Ovary (tissue), 9 donors: ENCODE data around the gene COPS9. TPM values are rescaled to one million over a fixed set of nuclear protein-coding genes. Genes with fewer than 3 reads are reported as not detected.
A peak's percentile ranks its signal among the peaks of the same experiment; 100 is the strongest.

Experiments used
- DNase-seq, 5 donors: peaks; one replicate each; pipeline ENCODE4 v3.0.0-alpha.2; 2019 to 2020
- H3K27ac ChIP-seq, 2 donors: fragments of 200-600 bp; one replicate each; pipeline versions ENCODE4 v1.5.1 to v1.8.0; 2019 to 2022
- H3K27me3 ChIP-seq: fragments of 200-600 bp; one replicate; pipeline ENCODE4 v1.8.0; 2022
- H3K36me3 ChIP-seq: fragments of 200-600 bp; sonication (generic); one replicate; pipeline ENCODE4 v1.5.1; 2019
- H3K4me1 ChIP-seq: one replicate; pipeline ENCODE4 v1.8.1; 2013; ENCODE audit warnings: mild to moderate bottlenecking, moderate library complexity; ENCODE audit not compliant: insufficient read depth
- H3K4me3 ChIP-seq: fragments of 200-600 bp; sonication (generic); one replicate; pipeline ENCODE4 v1.5.1; 2017
- H3K9me3 ChIP-seq, 2 donors: fragments of 200-600 bp in 1 of 2; sonication (generic) in 1 of 2; one replicate each; pipeline versions ENCODE4 v1.5.1 to v1.8.1; 2013 to 2019; ENCODE audit warnings: mild to moderate bottlenecking in 1 of 2, moderate library complexity in 1 of 2
- EP300 ChIP-seq: sonication (generic); formaldehyde crosslinking; IDR thresholded peaks from one replicate; pipeline ENCODE4 v1.6.1; 2017; ENCODE audit warnings: antibody characterized with exemption
- POLR2A ChIP-seq: fragments of 450-650 bp; IDR thresholded peaks from one replicate; pipeline ENCODE4 v1.6.1; 2017; ENCODE audit warnings: antibody characterized with exemption, mild to moderate bottlenecking, moderate library complexity
- WGBS, 3 donors: extraction: QIAGEN DNeasy Blood & Tissue Kit in 1 of 3; methylation state at CpG; one replicate each; pipeline versions ENCODE4 v1.1.5 to v1.1.7; 2013 to 2017; 5-methylcytosine and 5-hydroxymethylcytosine counted together
- intact Hi-C, 4 donors: fragments of 100-400 bp; cut with DNase I; formaldehyde crosslinking; loops; one replicate each; pipeline versions ENCODE4 v1.11.0 to v1.15.1; 2022 to 2023
- polyA plus RNA-seq, 2 donors: library from polyadenylated mRNA; stranded (reverse); fragments of 200-250 nt in 1 of 2; fragments of 350-450 nt in 1 of 2; fragmentation: Illumina TruSeq in 1 of 2; extraction: RNeasy Lipid Tissue Mini Kit (QIAGEN cat#74804) in 1 of 2; gene quantifications; one replicate each; pipeline ENCODE4 v1.2.3, GENCODE V29; 2013 to 2014
- total RNA-seq, 7 donors: library from RNA; depleted of rRNA in 2 of 7; stranded (reverse); fragments of >200 nt in 2 of 7; fragmentation: NEBNext Ultra II Directional in 3 of 7; extraction: Animal tissue kit (Norgen Biotek cat#: 25700) in 3 of 7; gene quantifications; one replicate each; pipeline versions ENCODE4 v1.1.0 to v1.2.4, GENCODE V29; 2016 to 2023
- TF ChIP-seq, protein P1 (sequence below), 3 donors: fragments of 450-650 bp in 2 of 3; fragments of 200-600 bp in 1 of 3; IDR thresholded peaks; one replicate each; pipeline versions ENCODE4 v1.5.1 to v1.8.0; 2016 to 2022; ENCODE audit warnings: antibody characterized with exemption in 3 of 3, mild to moderate bottlenecking in 1 of 3
- donor health status: DM: no; HTN: no; CAD: no; lungs with moderate emphysema.
- donor health status: DM: no; HTN: no; CAD: no.
- donor health status: Bipolar disorder and iron deficiency.
- donor health status: DM: yes; HTN: yes; CAD: no.
- donor health status: DM: no; HTN: no; CAD: no.
- donor health status: DM: yes; HTN: yes; CAD: no.

The COPS9 gene
- total and polyA plus RNA-seq, 9 donors, result 42.1 to 286 (median 101) TPM

DNA sequence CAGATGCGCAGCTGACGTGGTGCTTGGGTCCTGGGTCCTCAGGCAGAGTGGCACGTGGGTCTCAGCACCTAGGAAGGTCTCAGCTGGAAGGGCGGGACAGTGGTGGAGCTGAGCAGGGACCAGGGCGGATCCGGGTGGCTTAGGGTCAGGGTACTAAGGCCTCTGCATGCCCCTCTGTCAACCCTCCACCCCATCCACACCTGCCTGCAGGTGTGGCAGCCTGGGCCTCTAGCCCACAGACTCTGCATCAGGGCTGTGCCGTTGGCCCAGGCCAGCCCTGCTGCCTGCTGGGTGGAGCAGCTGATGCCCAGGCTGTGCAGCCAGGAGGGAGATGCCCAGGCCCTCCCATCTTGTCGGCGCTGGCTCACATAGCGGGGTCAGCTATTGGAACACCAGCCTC is 28.9 kb upstream of the COPS9 start:
- Histone ChIP-seq H3K4me1 (no peaks in the 10 kb centered on the region), H3K27ac (no peak overlapping the region), H3K36me3 (no peaks in the 10 kb centered on the region), H3K27me3 (no peaks in the 10 kb centered on the region), H3K4me3 (no peak overlapping the region), H3K9me3 (no peaks in the 10 kb centered on the region)
- WGBS, 3 donors, result 80 to 91% (median 89%) methylated on average over 10 of the region's 10 CpGs
- peak in 2 of 5 donors; percentile 2 to 21 for DNase-seq
- intact Hi-C loops, result no loop called here
- TF ChIP-seq EP300 (no peak), POLR2A (no peak)
- TF ChIP-seq, protein P1, sequence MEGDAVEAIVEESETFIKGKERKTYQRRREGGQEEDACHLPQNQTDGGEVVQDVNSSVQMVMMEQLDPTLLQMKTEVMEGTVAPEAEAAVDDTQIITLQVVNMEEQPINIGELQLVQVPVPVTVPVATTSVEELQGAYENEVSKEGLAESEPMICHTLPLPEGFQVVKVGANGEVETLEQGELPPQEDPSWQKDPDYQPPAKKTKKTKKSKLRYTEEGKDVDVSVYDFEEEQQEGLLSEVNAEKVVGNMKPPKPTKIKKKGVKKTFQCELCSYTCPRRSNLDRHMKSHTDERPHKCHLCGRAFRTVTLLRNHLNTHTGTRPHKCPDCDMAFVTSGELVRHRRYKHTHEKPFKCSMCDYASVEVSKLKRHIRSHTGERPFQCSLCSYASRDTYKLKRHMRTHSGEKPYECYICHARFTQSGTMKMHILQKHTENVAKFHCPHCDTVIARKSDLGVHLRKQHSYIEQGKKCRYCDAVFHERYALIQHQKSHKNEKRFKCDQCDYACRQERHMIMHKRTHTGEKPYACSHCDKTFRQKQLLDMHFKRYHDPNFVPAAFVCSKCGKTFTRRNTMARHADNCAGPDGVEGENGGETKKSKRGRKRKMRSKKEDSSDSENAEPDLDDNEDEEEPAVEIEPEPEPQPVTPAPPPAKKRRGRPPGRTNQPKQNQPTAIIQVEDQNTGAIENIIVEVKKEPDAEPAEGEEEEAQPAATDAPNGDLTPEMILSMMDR (IDR thresholded peaks at IDR 0.05), result no peak

DNA sequence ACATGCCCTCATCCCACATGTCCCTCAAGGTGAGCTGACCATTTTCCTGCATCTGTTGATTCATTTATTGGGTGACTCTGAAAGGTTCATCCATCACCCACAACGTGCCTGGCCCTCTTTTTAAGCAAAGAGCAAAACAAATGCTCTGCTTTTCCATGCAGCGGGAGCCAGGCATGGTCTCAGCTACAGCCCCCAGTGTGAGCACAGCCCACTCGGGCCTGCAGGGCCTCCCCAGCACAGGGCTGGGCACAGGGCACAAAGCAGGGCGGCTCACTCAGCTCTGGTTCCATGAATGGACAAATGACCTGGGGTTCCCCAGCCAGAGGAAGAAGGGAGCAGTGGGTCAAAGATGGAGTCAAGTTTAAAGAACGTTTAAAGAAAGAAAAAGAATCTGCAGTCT is 28.5 kb upstream of the COPS9 start:
- H3K27me3 ChIP-seq, result no peaks in the 10 kb centered on the region
- no peaks in the 10 kb centered on the region for H3K4me1 ChIP-seq
- TF ChIP-seq EP300 (no peak), POLR2A (no peak)
- TF ChIP-seq, protein P1 (IDR thresholded peaks at IDR 0.05), result no peak
- peak in 2 of 5 donors; percentile 3 to 11 for DNase-seq
- H3K4me3 ChIP-seq, result no peak overlapping the region
- WGBS, 3 donors, result 52 to 64% (median 56%) methylated on average over 5 of the region's 5 CpGs
- intact Hi-C loops, result no loop called here
- H3K27ac ChIP-seq, result no peak overlapping the region
- H3K36me3 ChIP-seq, result no peaks in the 10 kb centered on the region
- H3K9me3 ChIP-seq, result no peaks in the 10 kb centered on the region

DNA sequence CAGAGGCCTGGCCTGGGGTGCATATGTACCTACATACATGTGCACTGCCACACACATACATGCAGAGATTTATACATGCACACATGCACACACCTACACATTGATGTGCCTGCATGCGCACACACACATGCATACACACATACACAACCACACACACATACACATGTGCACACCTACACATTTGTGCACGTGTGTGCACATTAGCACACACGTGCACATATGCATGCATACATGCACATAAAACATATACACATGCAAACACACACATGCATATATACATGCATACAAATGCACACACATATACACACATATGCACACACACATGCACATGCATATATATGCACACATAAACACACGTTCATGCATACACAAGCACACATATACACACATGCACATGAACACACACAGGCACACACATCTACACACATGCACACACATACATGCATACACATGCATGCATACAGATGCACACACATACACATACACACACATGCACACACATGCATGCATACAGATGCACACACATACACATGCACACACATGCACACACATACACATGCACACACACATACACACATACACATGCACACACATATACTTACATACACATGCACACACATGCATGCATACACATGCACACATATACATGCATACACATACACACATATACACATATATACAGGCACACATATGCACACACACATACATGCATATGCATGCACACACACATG is 27.9 kb upstream of the COPS9 start:
- Histone ChIP-seq H3K27ac (no peak overlapping the region), H3K27me3 (no peaks in the 10 kb centered on the region), H3K9me3 (no peaks in the 10 kb centered on the region), H3K4me1 (no peaks in the 10 kb centered on the region), H3K36me3 (no peaks in the 10 kb centered on the region), H3K4me3 (no peak overlapping the region)
- 81 to 86% (median 83%) methylated on average over 4 of the region's 4 CpGs for WGBS, 3 donors
- TF ChIP-seq EP300, result no peak
- TF ChIP-seq, protein P1 (IDR thresholded peaks at IDR 0.05), result no peak
- TF ChIP-seq POLR2A, result no peak
- intact Hi-C loops, result no loop called here
- no peak for DNase-seq

DNA sequence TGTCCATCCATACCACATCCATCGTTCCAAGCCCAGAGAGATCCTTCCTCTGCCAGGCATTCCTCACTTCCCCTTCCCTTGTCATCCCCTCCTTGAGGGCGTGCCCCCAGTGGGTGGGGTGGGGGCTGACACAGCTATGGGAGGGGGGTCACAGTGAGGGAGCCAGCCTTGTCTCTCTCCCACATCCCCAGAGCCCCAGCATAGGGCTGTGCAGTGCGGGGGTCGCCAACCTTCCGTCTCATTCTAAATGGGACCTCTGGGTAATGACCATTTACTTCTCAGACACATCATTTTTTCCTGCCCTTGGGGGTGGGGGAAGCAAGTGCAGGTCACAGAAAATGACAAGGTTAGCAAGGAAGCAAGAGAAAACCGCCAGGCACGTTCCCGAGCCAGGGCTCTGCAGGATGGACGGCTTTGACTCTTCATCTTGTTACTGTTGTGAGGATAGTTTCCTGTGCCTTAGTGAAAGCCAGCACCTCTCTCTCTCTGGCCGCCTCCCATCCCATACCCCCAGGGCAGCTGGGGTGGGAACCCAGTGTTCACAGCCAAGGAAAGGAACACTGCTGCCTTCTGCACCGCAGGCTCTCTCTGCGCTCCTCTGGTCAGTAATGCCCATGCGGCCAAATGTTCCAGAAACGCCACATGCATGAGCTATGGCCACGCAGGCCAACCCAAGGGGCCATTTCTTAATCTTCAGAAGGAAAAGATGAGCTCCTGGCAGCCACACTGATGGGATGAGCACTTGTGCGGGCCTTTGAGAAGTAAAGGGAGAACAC is 27.0 kb upstream of the COPS9 start:
- 61 to 72% (median 62%) methylated on average over 16 of the region's 16 CpGs for WGBS, 3 donors
- H3K27me3 ChIP-seq, result no peaks in the 10 kb centered on the region
- TF ChIP-seq, protein P1 (IDR thresholded peaks at IDR 0.05), result no peak
- TF ChIP-seq POLR2A (no peak), EP300 (no peak)
- H3K4me3 ChIP-seq, result no peak overlapping the region
- H3K9me3 ChIP-seq, result no peaks in the 10 kb centered on the region
- H3K27ac ChIP-seq, result no peak overlapping the region
- H3K4me1 ChIP-seq, result no peaks in the 10 kb centered on the region
- intact Hi-C loops, result no loop called here
- H3K36me3 ChIP-seq, result no peaks in the 10 kb centered on the region
- DNase-seq, result peak in 1 of 5 donors; percentile 9
